BLaER1 (cell line): ENCODE results near the gene MLLT3.
"Not testable (repeated sequence)": the region's sequence is repeated elsewhere in the genome, so short reads cannot be mapped to it uniquely, and the experiment has no call there.

ENCODE experiments used
- H3K27ac ChIP-seq: shearing (Covaris generic); formaldehyde crosslinking; 2 replicates; pipeline ENCODE4 v1.8.1; 2022
- H3K27me3 ChIP-seq: shearing (Covaris generic); formaldehyde crosslinking; 2 replicates; pipeline ENCODE4 v1.8.1; 2022
- H3K36me3 ChIP-seq: shearing (Covaris generic); formaldehyde crosslinking; 2 replicates; pipeline ENCODE4 v1.8.1; 2022
- H3K4me1 ChIP-seq: shearing (Covaris generic); formaldehyde crosslinking; 2 replicates; pipeline ENCODE4 v1.8.1; 2022
- H3K4me2 ChIP-seq: shearing (Covaris generic); formaldehyde crosslinking; 2 replicates; pipeline ENCODE4 v1.8.1; 2022
- H3K4me3 ChIP-seq: shearing (Covaris generic); formaldehyde crosslinking; 2 replicates; pipeline ENCODE4 v1.8.1; 2022
- H3K9ac ChIP-seq: shearing (Covaris generic); formaldehyde crosslinking; 2 replicates; pipeline ENCODE4 v1.8.1; 2022
- H3K9me3 ChIP-seq: shearing (Covaris generic); formaldehyde crosslinking; 2 replicates; pipeline ENCODE4 v1.8.1; 2022
- H4K20me1 ChIP-seq: shearing (Covaris generic); formaldehyde crosslinking; 2 replicates; pipeline ENCODE4 v1.8.1; 2022
- Cebpa-rat ChIP-seq: shearing (Covaris generic); IDR thresholded peaks from 2 replicates; pipeline ENCODE4 v1.8.1; 2022

Gene MLLT3

DNA sequence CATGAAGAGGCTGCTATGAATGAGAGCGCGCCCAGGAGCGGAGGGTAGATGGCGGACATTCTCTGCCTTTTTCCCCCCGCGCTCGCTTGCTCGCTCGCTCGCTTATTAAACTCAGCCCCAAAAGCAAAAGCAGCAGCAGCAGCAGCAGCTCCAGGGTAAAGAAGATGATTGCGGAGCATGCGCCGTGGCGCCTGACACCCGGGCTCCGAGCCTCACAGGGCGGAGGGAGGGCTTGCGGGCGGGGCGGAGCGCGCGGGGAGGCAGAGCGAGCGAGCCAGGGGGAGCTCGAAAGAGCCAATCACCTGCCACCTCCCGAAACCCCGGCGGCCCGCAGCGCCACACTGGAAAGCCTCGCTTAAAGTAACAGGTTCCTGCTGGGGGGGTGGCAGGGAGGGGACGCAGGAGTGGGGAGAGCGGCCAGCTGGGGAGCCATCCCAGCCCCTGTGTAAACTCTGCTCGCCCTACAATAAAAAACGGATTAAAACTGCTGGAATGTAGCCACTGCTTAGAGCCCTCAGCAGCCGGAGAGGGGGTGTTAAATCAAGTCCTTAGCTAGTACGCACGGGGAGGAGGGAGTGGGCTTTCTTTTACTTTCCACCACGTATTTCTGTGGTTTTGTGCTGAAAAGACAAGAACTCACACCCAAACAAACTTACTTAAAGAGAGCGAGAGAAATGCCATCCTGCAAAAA lies at the start of gene MLLT3:
MLLT3 (minus strand) TSS at position 170 of the 691 bp plus-strand sequence.
- Histone ChIP-seq H3K4me2 (peak within 1 kb of the TSS; percentile 98), H3K9me3 (no peaks in the 10 kb centered on the region), H3K4me3 (peak within 1 kb of the TSS; percentile 75), H4K20me1 (peaks cover 40% of the 10 kb centered on the region), H3K9ac (peak within 1 kb of the TSS; percentile 58; the same call in 1 of the 2 replicates), H3K4me1 (peaks cover 41% of the 10 kb centered on the region), H3K36me3 (no peaks in the 10 kb centered on the region), H3K27ac (no peak within 1 kb of the TSS), H3K27me3 (peaks cover 65% of the 10 kb centered on the region)
- TF ChIP-seq Cebpa-rat: no peak

DNA sequence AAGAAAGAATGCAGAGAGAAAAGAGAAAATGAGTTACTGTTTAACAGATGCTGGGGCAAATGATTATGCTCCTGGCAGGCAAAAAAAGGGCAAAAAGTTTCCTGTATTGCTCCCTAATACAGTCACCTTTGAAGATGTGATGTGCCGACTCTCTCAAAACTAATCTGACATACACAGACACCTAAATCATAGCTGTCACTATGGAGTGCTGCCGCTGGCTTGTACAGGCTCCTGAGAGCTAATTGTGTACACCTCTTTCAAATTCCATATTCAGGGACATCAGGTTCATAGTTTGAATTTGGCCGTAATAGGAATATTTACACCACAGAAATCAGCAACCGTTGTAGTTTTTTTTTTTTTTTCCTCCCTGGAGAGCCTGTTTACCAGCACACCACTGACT lies 49.3 kb upstream of the MLLT3 start:
- Histone ChIP-seq H3K4me1 (no peaks in the 10 kb centered on the region), H4K20me1 (no peaks in the 10 kb centered on the region), H3K4me3 (no peak overlapping the region), H3K27me3 (no peaks in the 10 kb centered on the region), H3K9ac (no peak overlapping the region), H3K4me2 (no peak overlapping the region), H3K27ac (no peak overlapping the region), H3K9me3 (no peaks in the 10 kb centered on the region), H3K36me3 (no peaks in the 10 kb centered on the region)
- TF ChIP-seq Cebpa-rat: no peak

DNA sequence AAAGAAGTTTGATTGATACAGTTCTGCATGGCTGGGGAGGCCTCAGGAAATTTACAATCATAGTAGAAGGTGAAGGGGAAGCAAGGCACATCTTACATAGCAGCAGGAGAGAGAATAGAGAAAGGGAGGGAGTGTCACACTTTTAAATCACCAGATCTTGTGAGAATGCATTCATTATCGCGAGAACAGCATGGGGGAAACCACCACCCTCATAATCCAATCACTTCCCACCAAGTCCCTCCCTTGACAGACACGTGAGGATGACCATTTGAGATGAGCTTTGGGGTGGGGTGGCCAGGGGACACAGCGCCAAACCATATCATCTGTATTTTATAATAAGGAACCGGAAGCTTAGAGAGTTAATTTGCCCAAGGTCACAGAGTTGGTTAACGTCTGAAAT lies 48.1 kb upstream of the MLLT3 start:
- H3K27me3 ChIP-seq: no peaks in the 10 kb centered on the region
- no peaks in the 10 kb centered on the region for H3K36me3 ChIP-seq
- H3K9ac ChIP-seq: no peak overlapping the region
- no peaks in the 10 kb centered on the region for H4K20me1 ChIP-seq
- no peaks in the 10 kb centered on the region for H3K4me1 ChIP-seq
- no peak overlapping the region for H3K27ac ChIP-seq
- H3K4me2 ChIP-seq: no peak overlapping the region
- TF ChIP-seq Cebpa-rat: no peak
- no peak overlapping the region for H3K4me3 ChIP-seq
- H3K9me3 ChIP-seq: no peaks in the 10 kb centered on the region

DNA sequence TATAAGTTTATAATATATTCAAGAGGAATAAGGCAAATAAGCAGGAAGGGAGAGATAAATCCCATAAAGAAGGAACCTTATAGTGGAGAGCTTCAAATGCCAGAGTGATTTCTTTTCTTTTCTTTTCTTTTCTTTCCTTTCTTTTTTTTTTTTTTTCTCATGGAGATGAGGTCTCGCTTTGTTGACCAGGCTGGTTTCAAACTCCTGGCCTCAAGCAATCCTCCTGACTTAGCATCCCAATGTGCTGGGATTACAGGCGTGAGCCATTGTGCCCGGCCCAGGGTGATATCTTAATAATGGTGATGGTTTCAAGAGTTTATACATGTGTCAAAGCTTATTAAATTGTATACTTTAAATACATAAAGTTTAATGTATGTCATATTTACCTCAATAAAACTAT lies 42.2 kb upstream of the MLLT3 start:
- Histone ChIP-seq H3K4me2 (no peak overlapping the region), H3K4me3 (no peak overlapping the region), H3K36me3 (no peaks in the 10 kb centered on the region), H3K9me3 (no peaks in the 10 kb centered on the region), H3K9ac (no peak overlapping the region), H3K27ac (no peak overlapping the region), H3K4me1 (no peaks in the 10 kb centered on the region), H3K27me3 (no peaks in the 10 kb centered on the region), H4K20me1 (no peaks in the 10 kb centered on the region)
- no peak for TF ChIP-seq Cebpa-rat

DNA sequence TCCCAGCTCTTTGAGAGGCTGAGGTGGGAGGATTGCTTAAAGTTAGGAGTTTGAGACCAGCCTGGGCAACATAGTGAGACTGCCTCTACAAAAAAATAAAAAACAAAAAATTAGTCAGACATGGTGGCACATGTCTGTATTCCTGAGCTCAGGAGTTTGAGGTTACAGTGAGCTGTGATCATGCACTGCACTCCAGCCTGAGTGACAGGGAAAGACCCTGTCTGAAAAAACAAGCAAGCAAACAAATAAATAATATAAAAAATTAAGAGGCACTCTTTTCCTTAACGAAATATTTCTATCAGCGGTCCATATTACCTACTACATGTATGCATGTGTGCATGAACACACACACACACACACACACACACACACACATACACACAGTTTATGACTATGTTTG lies 40.8 kb upstream of the MLLT3 start:
- H3K36me3 ChIP-seq: no peaks in the 10 kb centered on the region
- H3K4me2 ChIP-seq: no peak overlapping the region
- TF ChIP-seq Cebpa-rat: no peak
- H3K4me3 ChIP-seq: no peak overlapping the region
- H3K27me3 ChIP-seq: no peaks in the 10 kb centered on the region
- H3K9me3 ChIP-seq: no peaks in the 10 kb centered on the region
- H4K20me1 ChIP-seq: no peaks in the 10 kb centered on the region
- no peak overlapping the region for H3K9ac ChIP-seq
- no peak overlapping the region for H3K27ac ChIP-seq
- H3K4me1 ChIP-seq: no peaks in the 10 kb centered on the region

DNA sequence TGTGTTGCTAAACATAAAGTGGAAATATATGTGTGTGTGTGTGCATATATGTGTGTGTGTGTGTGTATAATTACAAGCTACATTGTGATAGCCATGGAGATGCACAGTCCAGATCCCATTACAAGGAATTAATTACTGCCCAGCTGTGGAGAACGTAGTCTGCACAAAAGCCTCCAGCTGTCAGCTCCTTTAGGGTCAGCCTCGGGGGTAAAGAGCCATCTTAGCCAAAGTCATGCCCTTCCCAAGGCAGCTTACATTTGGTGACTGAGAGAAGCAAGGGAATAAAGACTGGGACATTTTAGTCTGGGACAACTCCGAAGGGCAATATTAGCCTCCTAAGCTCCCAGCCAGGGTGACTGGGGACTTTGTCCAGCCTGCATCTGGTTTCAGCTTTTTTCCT lies 39.9 kb upstream of the MLLT3 start:
- Histone ChIP-seq H3K36me3 (no peaks in the 10 kb centered on the region), H3K9ac (no peak overlapping the region), H3K27me3 (no peaks in the 10 kb centered on the region), H3K4me3 (no peak overlapping the region), H3K27ac (no peak overlapping the region), H3K4me2 (no peak overlapping the region), H3K4me1 (no peaks in the 10 kb centered on the region), H3K9me3 (no peaks in the 10 kb centered on the region), H4K20me1 (no peaks in the 10 kb centered on the region)
- TF ChIP-seq Cebpa-rat: no peak

DNA sequence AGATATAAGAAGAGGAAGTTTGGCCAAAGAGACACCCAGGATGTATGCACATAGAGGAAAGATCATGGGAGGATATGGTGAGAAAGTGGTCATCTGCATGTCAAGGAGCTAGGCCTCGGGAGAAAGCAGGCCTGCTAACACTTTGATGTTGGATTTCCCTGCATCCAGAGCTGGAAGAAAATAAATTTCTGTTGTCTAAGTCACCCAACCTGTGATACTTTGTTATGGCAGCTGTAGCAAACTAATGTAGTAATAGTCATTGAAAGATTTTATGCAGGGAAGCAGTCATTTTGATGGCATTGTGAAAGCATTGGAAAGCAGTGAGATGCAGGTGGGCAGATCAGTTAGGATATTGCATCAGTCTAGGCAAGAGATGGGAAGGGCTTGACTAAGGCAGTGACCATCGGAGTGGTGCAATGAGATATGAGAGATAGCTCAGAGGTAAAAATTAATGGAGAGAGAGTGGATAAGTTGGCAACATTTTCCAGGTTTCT lies 37.2 kb upstream of the MLLT3 start:
- Histone ChIP-seq H3K4me1 (no peaks in the 10 kb centered on the region), H3K27ac (no peak overlapping the region), H3K9me3 (no peaks in the 10 kb centered on the region), H3K4me3 (no peak overlapping the region), H4K20me1 (no peaks in the 10 kb centered on the region), H3K27me3 (no peaks in the 10 kb centered on the region), H3K36me3 (no peaks in the 10 kb centered on the region), H3K9ac (no peak overlapping the region), H3K4me2 (no peak overlapping the region)
- TF ChIP-seq Cebpa-rat: no peak

DNA sequence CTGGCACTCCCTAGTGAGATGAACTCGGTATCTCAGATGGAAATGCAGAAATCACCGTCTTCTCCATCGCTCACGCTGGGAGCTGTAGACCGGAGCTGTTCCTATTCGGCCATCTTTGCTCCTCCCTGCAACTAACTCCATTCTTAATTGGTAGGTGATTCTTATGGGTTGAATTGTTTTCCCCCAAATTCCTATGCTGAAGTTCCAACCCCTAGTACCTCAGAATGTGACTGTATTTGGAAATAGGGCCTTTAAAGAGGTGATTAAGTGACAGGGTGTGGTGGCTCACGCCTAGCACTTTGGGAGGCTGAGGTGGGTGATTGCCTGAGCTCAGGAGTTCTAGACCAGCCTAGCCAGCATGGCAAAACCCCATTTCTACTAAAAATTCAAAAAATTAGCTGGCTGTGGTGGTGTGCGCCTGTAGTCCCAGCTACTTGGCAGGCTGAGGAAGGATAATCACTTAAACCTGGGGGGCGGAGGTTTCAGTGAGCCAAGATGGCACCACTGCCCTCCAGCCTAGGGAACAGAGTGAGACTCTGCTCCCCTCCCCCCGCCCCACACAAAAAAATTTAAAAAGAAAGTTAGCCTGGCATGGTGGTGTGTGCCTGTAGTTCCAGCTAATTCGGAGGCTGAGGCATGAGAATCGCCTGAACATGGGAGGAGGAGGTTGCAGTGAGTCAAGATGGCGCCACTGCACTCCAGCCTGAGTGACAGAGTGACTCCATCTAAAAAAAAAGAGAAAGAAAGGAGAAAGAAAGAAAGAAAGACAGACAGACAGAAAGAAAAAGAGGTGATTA lies 36.6 kb upstream of the MLLT3 start:
- H3K4me1 ChIP-seq: no peaks in the 10 kb centered on the region
- H3K4me2 ChIP-seq: no peak overlapping the region
- no peaks in the 10 kb centered on the region for H3K27me3 ChIP-seq
- no peak overlapping the region for H3K27ac ChIP-seq
- TF ChIP-seq Cebpa-rat: no peak
- H3K9me3 ChIP-seq: no peaks in the 10 kb centered on the region
- no peaks in the 10 kb centered on the region for H4K20me1 ChIP-seq
- H3K36me3 ChIP-seq: no peaks in the 10 kb centered on the region
- H3K4me3 ChIP-seq: no peak overlapping the region
- H3K9ac ChIP-seq: no peak overlapping the region

DNA sequence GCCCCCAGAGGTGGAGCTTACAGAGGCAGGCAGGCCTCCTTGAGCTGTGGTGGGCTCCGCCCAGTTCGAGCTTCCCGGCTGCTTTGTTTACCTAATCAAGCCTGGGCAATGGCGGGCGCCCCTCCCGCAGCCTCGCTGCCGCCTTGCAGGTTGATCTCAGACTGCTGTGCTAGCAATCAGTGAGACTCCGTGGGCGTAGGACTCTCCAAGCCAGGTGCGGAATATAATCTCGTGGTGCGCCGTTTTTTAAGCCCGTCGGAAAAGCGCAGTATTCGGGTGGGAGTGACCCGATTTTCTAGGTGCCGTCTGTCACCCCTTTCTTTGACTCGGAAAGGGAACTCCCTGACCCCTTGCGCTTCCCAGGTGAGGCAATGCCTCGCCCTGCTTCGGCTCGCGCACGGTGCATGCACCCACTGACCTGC lies 36.0 kb upstream of the MLLT3 start:
- H3K9me3 ChIP-seq, H3K36me3 ChIP-seq, H3K9ac ChIP-seq, H4K20me1 ChIP-seq, H3K4me3 ChIP-seq, H3K4me2 ChIP-seq, H3K27ac ChIP-seq, H3K27me3 ChIP-seq, H3K4me1 ChIP-seq: not testable (repeated sequence)

DNA sequence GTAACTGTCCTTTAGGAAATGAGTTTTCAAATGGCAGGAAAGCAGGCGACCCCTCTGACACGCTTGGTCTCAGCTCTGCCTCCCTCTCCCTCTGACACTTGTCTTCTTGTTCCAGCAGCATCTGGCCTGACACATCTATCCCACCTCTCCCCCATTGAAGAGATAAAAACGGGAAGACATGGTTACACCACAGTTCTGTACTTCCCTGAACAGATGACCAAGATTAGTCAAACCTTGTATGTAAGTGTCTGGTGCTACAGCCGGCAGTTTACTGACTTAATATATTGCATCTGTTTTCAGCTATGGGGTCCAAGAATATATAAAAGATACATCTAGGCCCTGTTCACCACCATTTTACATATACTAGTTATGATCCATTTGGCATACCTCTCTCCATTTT lies 29.6 kb upstream of the MLLT3 start:
- Histone ChIP-seq H3K9ac (no peak overlapping the region), H3K4me3 (no peak overlapping the region), H3K27me3 (no peaks in the 10 kb centered on the region), H3K27ac (no peak overlapping the region), H3K36me3 (no peaks in the 10 kb centered on the region), H3K4me1 (no peaks in the 10 kb centered on the region), H3K9me3 (no peaks in the 10 kb centered on the region), H3K4me2 (no peak overlapping the region), H4K20me1 (no peaks in the 10 kb centered on the region)
- no peak for TF ChIP-seq Cebpa-rat
